GM12878 (cell line): ENCODE measurements around the gene ARL14. TPM values are rescaled to one million over a fixed set of nuclear protein-coding genes. Genes with fewer than 3 reads are reported as not detected.
A peak's percentile ranks its signal among the peaks of the same experiment; 100 is the strongest.

Experiments used
- ATF7 ChIP-seq: fragments of 450-650 bp; IDR thresholded peaks from 2 replicates; pipeline ENCODE4 v1.6.1; 2016; ENCODE audit warnings: low read depth, mild to moderate bottlenecking
- CREM ChIP-seq: IDR thresholded peaks from 2 replicates; pipeline ENCODE4 v1.6.1; 2014; ENCODE audit warnings: antibody characterized with exemption, low read depth
- ESRRA ChIP-seq: IDR thresholded peaks from 2 replicates; pipeline ENCODE4 v1.6.1; 2012; ENCODE audit warnings: mild to moderate bottlenecking, low read length, improper control_type of control experiment
- HDAC6 ChIP-seq: fragments of 200-600 bp; sonication (generic); IDR thresholded peaks from one replicate; pipeline ENCODE4 v1.8.0; 2017; ENCODE audit warnings: antibody characterized with exemption; ENCODE audit not compliant: unreplicated experiment
- HDGF ChIP-seq: fragments of 450-650 bp; IDR thresholded peaks from 2 replicates; pipeline ENCODE4 v1.6.1; 2016; ENCODE audit warnings: antibody characterized with exemption
- IKZF2 ChIP-seq, 2 experiments: fragments of 450-650 bp; IDR thresholded peaks; 2 replicates each; pipeline ENCODE4 v1.6.1; 2017; ENCODE audit warnings: mild to moderate bottlenecking in 2 of 2, moderate library complexity in 2 of 2
- IRF4 ChIP-seq: IDR thresholded peaks from 2 replicates; pipeline ENCODE4 v1.6.1; 2011; ENCODE audit warnings: low read depth, low read length
- MEF2A ChIP-seq: IDR thresholded peaks from 2 replicates; pipeline ENCODE4 v1.6.1; 2011; ENCODE audit warnings: low read depth, mild to moderate bottlenecking, low read length, moderate library complexity; ENCODE audit not compliant: insufficient read depth
- MTA3 ChIP-seq: IDR thresholded peaks from 2 replicates; pipeline ENCODE4 v1.6.1; 2012; ENCODE audit warnings: low read length, inconsistent platforms, borderline replicate concordance
- NBN ChIP-seq: fragments of 450-650 bp; IDR thresholded peaks from 2 replicates; pipeline ENCODE4 v1.6.1; 2016
- NFYA ChIP-seq: IDR thresholded peaks from 2 replicates; pipeline ENCODE4 v1.6.1; 2011; ENCODE audit warnings: low read depth, mild to moderate bottlenecking, low read length, improper control_type of control experiment, borderline replicate concordance
- NRF1 ChIP-seq: conservative IDR thresholded peaks from 2 replicates; pipeline ENCODE4 v1.6.1; 2011; ENCODE audit warnings: mild to moderate bottlenecking, low read depth, low read length, improper control_type of control experiment
- PAX8 ChIP-seq: fragments of 450-650 bp; IDR thresholded peaks from 2 replicates; pipeline ENCODE4 v1.6.1; 2017; ENCODE audit warnings: mild to moderate bottlenecking, moderate library complexity
- POLR2AphosphoS2 ChIP-seq: IDR thresholded peaks from 2 replicates; pipeline ENCODE4 v1.6.1; 2011; ENCODE audit warnings: low read depth, mild to moderate bottlenecking, low read length, improper control_type of control experiment, moderate library complexity
- POU2F2 ChIP-seq: IDR thresholded peaks from 3 replicates; pipeline ENCODE4 v1.6.1; 2011; ENCODE audit warnings: low read depth, mild to moderate bottlenecking, low read length, borderline replicate concordance
- RELA ChIP-seq: fragments of 450-650 bp; IDR thresholded peaks from 2 replicates; pipeline ENCODE4 v1.8.0; 2014; ENCODE audit warnings: borderline replicate concordance; ENCODE audit not compliant: partially characterized antibody
- SMC3 ChIP-seq: IDR thresholded peaks from 2 replicates; pipeline ENCODE4 v1.6.1; 2011; ENCODE audit warnings: low read length, improper control_type of control experiment, borderline replicate concordance
- SPI1 ChIP-seq: IDR thresholded peaks from 2 replicates; pipeline ENCODE4 v1.6.1; 2011; ENCODE audit warnings: low read depth, mild to moderate bottlenecking, low read length, moderate library complexity, borderline replicate concordance; ENCODE audit not compliant: insufficient read depth
- STAT3 ChIP-seq: IDR thresholded peaks from 2 replicates; pipeline ENCODE4 v1.6.1; 2011; ENCODE audit warnings: low read depth, low read length, improper control_type of control experiment
- SUZ12 ChIP-seq: fragments of 200-600 bp; sonication (generic); IDR thresholded peaks from one replicate; pipeline ENCODE4 v1.6.1; 2018; ENCODE audit warnings: antibody characterized with exemption, mild to moderate bottlenecking; ENCODE audit not compliant: unreplicated experiment
- TBL1XR1 ChIP-seq: IDR thresholded peaks from 2 replicates; pipeline ENCODE4 v1.6.1; 2012; ENCODE audit warnings: low read depth, low read length, improper control_type of control experiment
- polyA plus RNA-seq, 11 experiments: library from polyadenylated mRNA; depleted of rRNA in 4 of 11; unstranded in 6 of 11; stranded (reverse) in 5 of 11; fragments of >200 nt; fragmentation: Nextera tagmentation in 4 of 11; fragmentation: Illumina TruSeq in 1 of 11; extraction: Ambion mirVana in 4 of 11; extraction: Trizol in 1 of 11; gene quantifications; 1 replicate in 1 of 11; 2 replicates in 10 of 11; pipeline versions ENCODE4 v1.2.1 to v1.2.3, GENCODE V29; 2011 to 2016; ENCODE audit warnings: inconsistent platforms in 2 of 11, missing spikeins in 2 of 11, low read depth in 1 of 11
- total RNA-seq, 4 experiments: library from RNA; depleted of rRNA in 3 of 4; stranded (reverse); fragments of >200 nt in 3 of 4; fragmentation: Illumina TruSeq in 1 of 4; extraction: Trizol in 1 of 4; gene quantifications; 2 replicates each; pipeline versions ENCODE4 v1.2.1 to v1.2.3, GENCODE V29; 2013 to 2021
- TF ChIP-seq, protein P1 (sequence below): fragments of 150-350 bp; IDR thresholded peaks from 2 replicates; pipeline ENCODE4 v1.6.1; 2016; ENCODE audit warnings: low read depth, low read length
- TF ChIP-seq, protein P2 (sequence below): IDR thresholded peaks from 2 replicates; pipeline ENCODE4 v1.6.1; 2011; ENCODE audit warnings: low read depth, low read length, improper control_type of control experiment, borderline replicate concordance
- TF ChIP-seq, protein P3 (sequence below): fragments of 450-650 bp; conservative IDR thresholded peaks from 2 replicates; pipeline ENCODE4 v1.6.1; 2017; ENCODE audit warnings: mild to moderate bottlenecking, moderate library complexity
- TF ChIP-seq, protein P4 (sequence below): fragments of 450-650 bp; IDR thresholded peaks from 2 replicates; pipeline ENCODE4 v1.6.1; 2016; ENCODE audit warnings: mild to moderate bottlenecking

Gene ARL14
- total and polyA plus RNA-seq, 10 of the 15 experiments (the other 5 are each of a cell fraction or from before 2014, with no cell fraction given), result 0.04 to 0.18 TPM; not detected in 8

DNA sequence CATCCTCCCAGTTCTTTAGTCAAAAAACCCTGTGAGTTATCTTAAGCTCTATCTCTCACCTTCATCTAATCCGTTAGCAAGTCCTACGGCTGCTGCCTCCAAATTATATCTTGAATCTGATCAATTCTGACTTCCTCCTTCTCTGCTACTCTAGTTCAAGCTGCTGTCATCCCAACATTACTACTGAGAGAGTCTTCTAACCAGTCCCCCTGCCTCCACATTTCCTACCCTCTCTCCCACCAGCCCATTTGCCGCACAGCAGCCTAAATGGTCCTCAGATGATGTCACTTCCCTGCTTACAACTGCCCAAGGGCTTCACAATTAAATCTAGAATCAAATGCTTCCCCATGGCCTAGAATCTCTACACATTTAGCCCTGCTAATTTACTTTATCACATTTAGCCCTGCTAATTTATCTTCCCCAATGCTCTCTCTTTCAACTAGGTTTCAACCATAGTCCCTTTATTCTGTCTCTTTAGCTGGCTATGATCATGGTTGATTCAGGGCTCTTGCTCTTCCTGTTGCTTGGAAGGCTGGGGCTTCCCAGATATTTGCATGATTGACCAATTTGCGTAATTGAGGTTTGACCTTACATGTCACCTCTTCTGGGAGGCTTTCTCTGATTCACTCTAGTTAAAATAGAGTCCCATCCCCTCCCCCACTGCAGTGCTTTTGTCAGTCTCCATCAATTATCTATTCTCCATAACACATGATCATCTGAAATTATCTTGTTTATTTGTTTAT, 11.0 kb upstream of the ARL14 start (continued):
- TF ChIP-seq PAX8 (no peak), POU2F2 (peak; percentile 99), SMC3 (no peak; the same call in 1 of the 2 replicates), STAT3 (peak; percentile 89), IKZF2 (IDR thresholded peaks at IDR 0.05) (peak; percentile 90 to 91), HDGF (peak; percentile 81), MEF2A (peak; percentile 77), RELA (no peak), ATF7 (peak; percentile 75), NBN (0 out of 2 replicates have a peak, but pooled peaks have one; percentile 61), MTA3 (peak; percentile 74; the same call in 1 of the 2 replicates), POLR2AphosphoS2 (no peak), NFYA (no peak), IRF4 (0 out of 2 replicates have a peak, but pooled peaks have one; percentile 47), SPI1 (0 out of 2 replicates have a peak, but pooled peaks have one; percentile 4), NRF1 (no peak), CREM (peak; percentile 83), TBL1XR1 (peak; percentile 93), SUZ12 (no peak), ESRRA (peak; percentile 26; the same call in 1 of the 2 replicates), HDAC6 (no peak)
- TF ChIP-seq, protein P1, sequence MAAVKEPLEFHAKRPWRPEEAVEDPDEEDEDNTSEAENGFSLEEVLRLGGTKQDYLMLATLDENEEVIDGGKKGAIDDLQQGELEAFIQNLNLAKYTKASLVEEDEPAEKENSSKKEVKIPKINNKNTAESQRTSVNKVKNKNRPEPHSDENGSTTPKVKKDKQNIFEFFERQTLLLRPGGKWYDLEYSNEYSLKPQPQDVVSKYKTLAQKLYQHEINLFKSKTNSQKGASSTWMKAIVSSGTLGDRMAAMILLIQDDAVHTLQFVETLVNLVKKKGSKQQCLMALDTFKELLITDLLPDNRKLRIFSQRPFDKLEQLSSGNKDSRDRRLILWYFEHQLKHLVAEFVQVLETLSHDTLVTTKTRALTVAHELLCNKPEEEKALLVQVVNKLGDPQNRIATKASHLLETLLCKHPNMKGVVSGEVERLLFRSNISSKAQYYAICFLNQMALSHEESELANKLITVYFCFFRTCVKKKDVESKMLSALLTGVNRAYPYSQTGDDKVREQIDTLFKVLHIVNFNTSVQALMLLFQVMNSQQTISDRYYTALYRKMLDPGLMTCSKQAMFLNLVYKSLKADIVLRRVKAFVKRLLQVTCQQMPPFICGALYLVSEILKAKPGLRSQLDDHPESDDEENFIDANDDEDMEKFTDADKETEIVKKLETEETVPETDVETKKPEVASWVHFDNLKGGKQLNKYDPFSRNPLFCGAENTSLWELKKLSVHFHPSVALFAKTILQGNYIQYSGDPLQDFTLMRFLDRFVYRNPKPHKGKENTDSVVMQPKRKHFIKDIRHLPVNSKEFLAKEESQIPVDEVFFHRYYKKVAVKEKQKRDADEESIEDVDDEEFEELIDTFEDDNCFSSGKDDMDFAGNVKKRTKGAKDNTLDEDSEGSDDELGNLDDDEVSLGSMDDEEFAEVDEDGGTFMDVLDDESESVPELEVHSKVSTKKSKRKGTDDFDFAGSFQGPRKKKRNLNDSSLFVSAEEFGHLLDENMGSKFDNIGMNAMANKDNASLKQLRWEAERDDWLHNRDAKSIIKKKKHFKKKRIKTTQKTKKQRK, result no peak
- TF ChIP-seq, protein P2, sequence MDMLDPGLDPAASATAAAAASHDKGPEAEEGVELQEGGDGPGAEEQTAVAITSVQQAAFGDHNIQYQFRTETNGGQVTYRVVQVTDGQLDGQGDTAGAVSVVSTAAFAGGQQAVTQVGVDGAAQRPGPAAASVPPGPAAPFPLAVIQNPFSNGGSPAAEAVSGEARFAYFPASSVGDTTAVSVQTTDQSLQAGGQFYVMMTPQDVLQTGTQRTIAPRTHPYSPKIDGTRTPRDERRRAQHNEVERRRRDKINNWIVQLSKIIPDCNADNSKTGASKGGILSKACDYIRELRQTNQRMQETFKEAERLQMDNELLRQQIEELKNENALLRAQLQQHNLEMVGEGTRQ, result no peak
- TF ChIP-seq, protein P3, sequence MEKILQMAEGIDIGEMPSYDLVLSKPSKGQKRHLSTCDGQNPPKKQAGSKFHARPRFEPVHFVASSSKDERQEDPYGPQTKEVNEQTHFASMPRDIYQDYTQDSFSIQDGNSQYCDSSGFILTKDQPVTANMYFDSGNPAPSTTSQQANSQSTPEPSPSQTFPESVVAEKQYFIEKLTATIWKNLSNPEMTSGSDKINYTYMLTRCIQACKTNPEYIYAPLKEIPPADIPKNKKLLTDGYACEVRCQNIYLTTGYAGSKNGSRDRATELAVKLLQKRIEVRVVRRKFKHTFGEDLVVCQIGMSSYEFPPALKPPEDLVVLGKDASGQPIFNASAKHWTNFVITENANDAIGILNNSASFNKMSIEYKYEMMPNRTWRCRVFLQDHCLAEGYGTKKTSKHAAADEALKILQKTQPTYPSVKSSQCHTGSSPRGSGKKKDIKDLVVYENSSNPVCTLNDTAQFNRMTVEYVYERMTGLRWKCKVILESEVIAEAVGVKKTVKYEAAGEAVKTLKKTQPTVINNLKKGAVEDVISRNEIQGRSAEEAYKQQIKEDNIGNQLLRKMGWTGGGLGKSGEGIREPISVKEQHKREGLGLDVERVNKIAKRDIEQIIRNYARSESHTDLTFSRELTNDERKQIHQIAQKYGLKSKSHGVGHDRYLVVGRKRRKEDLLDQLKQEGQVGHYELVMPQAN, result no peak
- TF ChIP-seq, protein P4, sequence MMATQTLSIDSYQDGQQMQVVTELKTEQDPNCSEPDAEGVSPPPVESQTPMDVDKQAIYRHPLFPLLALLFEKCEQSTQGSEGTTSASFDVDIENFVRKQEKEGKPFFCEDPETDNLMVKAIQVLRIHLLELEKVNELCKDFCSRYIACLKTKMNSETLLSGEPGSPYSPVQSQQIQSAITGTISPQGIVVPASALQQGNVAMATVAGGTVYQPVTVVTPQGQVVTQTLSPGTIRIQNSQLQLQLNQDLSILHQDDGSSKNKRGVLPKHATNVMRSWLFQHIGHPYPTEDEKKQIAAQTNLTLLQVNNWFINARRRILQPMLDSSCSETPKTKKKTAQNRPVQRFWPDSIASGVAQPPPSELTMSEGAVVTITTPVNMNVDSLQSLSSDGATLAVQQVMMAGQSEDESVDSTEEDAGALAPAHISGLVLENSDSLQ, result no peak
